Testis (tissue), 2 donors: ENCODE results near the gene SHROOM3.

Experiments used
- CTCF ChIP-seq, 3 experiments: fragments of 450-650 bp in 2 of 3; fragments of 200-600 bp in 1 of 3; sonication (generic) in 1 of 3; IDR thresholded peaks; one replicate each; pipeline ENCODE4 v1.5.1; 2016 to 2019; ENCODE audit warnings: antibody characterized with exemption in 3 of 3, mild to moderate bottlenecking in 2 of 3, moderate library complexity in 1 of 3
- POLR2A ChIP-seq: fragments of 450-650 bp; IDR thresholded peaks from one replicate; pipeline ENCODE4 v1.6.1; 2017; ENCODE audit warnings: antibody characterized with exemption, mild to moderate bottlenecking, moderate library complexity

GRCh38 chr4:76594173-76594572, 159.1 kb downstream of the SHROOM3 start:
- no peak for TF ChIP-seq POLR2A
- TF ChIP-seq CTCF (IDR thresholded peaks at IDR 0.05): no peak
